HG02623 (cell line): ENCODE measurements around the gene ABI3BP.

Experiments
- ATAC-seq: cut with Tn5 transposase; IDR thresholded peaks from one replicate; pipeline ENCODE4 v1.9.1; 2021; ENCODE audit warnings: moderate library complexity; ENCODE audit not compliant: unreplicated experiment

ABI3BP gene

GRCh38 chr3:100844063-100844936 is 148.9 kb downstream of the ABI3BP start:
- no peak for ATAC-seq

- no peak for ATAC-seq
These were observed 155.1 kb downstream of the ABI3BP start for GRCh38 chr3:100838157-100838556.

- no peak for ATAC-seq
These were observed 156.6 kb downstream of the ABI3BP start for GRCh38 chr3:100836661-100837060.

GRCh38 chr3:100834332-100834731 is 158.9 kb downstream of the ABI3BP start:
- no peak for ATAC-seq

- no peak for ATAC-seq
These were observed 159.7 kb downstream of the ABI3BP start for GRCh38 chr3:100833483-100833882.

GRCh38 chr3:100831629-100832028 is 161.6 kb downstream of the ABI3BP start:
- no peak for ATAC-seq

GRCh38 chr3:100830931-100831330 is 162.3 kb downstream of the ABI3BP start:
- ATAC-seq, result no peak

GRCh38 chr3:100825574-100825973 is 167.6 kb downstream of the ABI3BP start:
- no peak for ATAC-seq

GRCh38 chr3:100815583-100815982 is 177.6 kb downstream of the ABI3BP start:
- no peak for ATAC-seq

- ATAC-seq, result no peak
These were observed 179.4 kb downstream of the ABI3BP start for GRCh38 chr3:100813828-100814227.

GRCh38 chr3:100811779-100812507 is 181.3 kb downstream of the ABI3BP start:
- ATAC-seq, result no peak

- no peak for ATAC-seq
These were observed 182.6 kb downstream of the ABI3BP start for GRCh38 chr3:100810671-100811070.

GRCh38 chr3:100804631-100805030 is 188.6 kb downstream of the ABI3BP start:
- ATAC-seq, result no peak

- no peak for ATAC-seq
These were observed 189.5 kb downstream of the ABI3BP start for GRCh38 chr3:100803711-100804110.

- no peak for ATAC-seq
These were observed 191.1 kb downstream of the ABI3BP start for GRCh38 chr3:100802126-100802525.

- ATAC-seq, result no peak
These were observed 195.2 kb downstream of the ABI3BP start for GRCh38 chr3:100798012-100798411.

- ATAC-seq, result no peak
These were observed 196.7 kb downstream of the ABI3BP start for GRCh38 chr3:100796556-100796955.

GRCh38 chr3:100789579-100789978 is 203.6 kb downstream of the ABI3BP start:
- ATAC-seq, result no peak

GRCh38 chr3:100783619-100784018 is 209.6 kb downstream of the ABI3BP start:
- no peak for ATAC-seq

- ATAC-seq, result no peak
These were observed 210.3 kb downstream of the ABI3BP start for GRCh38 chr3:100782906-100783305.

GRCh38 chr3:100782348-100782747 is 210.9 kb downstream of the ABI3BP start:
- ATAC-seq, result no peak

GRCh38 chr3:100781301-100781700 is 211.9 kb downstream of the ABI3BP start:
- ATAC-seq, result no peak
